ENCODE measurements around the gene PIGL.

DNA sequence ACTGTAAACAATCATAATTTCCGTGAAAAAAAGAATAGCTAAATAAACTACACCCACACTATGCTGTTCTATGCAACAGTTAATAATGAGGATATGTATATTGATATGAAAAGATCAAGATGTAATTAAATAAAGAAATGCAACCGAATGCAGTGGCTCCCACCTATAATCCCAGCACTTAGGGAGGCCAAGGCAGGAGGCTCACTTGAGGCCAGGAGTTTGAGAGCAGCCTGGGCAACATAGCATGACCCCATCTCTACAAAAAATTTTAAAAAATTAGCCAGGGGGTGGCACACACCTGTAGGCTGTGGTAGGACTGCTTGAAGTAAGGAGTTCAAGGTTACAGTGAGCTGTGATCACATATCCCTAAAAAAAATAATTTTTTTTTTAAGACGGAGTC, 121.4 kb downstream of the PIGL start:
- TF ChIP-seq, protein P1, sequence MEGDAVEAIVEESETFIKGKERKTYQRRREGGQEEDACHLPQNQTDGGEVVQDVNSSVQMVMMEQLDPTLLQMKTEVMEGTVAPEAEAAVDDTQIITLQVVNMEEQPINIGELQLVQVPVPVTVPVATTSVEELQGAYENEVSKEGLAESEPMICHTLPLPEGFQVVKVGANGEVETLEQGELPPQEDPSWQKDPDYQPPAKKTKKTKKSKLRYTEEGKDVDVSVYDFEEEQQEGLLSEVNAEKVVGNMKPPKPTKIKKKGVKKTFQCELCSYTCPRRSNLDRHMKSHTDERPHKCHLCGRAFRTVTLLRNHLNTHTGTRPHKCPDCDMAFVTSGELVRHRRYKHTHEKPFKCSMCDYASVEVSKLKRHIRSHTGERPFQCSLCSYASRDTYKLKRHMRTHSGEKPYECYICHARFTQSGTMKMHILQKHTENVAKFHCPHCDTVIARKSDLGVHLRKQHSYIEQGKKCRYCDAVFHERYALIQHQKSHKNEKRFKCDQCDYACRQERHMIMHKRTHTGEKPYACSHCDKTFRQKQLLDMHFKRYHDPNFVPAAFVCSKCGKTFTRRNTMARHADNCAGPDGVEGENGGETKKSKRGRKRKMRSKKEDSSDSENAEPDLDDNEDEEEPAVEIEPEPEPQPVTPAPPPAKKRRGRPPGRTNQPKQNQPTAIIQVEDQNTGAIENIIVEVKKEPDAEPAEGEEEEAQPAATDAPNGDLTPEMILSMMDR (IDR thresholded peaks at IDR 0.05): no peak
- TF ChIP-seq POLR2A (IDR thresholded peaks at IDR 0.05): no peak

All from uterus (tissue), 2 donors.